ENCODE data around the gene GNAS.

DNA sequence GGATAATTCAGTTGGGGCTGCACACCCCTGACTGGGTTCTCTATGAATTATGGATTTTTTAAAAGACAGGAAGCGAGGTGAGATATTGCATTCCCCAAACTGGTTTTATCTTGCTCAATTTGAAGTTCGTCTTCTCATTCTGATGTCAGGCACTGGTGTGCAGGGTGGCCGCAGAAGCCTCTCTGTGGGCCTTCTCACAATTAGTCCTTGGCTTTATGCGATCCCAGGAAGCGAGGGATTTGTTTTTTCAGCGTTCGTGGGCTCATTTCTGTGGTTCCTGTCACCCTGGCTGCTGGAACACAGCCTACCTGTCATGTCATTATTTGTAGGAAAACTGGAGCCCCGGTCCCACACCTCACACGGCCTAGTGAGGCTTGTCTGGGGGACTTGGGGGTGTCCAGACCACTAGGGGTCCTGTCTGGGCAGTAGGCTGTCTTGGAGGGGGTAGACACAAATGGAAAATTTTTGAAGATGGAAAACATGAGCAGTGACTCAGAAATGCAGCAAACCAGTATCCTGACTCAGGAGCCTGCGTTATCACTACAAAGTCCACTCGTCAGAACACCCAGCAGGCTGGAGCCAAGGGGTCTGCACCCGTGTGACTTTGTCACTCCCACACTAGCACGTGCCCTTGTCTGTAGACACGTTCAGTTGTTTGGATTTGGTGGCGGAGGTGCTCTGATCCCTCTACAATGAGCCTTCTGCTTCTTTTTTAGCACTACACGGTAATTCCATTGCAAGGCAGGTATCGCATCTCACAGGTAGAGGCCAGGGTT, 44.1 kb upstream of the GNAS start:
- TF ChIP-seq POLR2A (IDR thresholded peaks at IDR 0.05; ENCODE audit: low read length) (no peak), GATA1 (IDR thresholded peaks at IDR 0.05; ENCODE audit: low read depth, low read length) (no peak)
